T-cell (primary cell): ENCODE data around the gene A2M. TPM values are rescaled to one million over a fixed set of nuclear protein-coding genes. Genes with fewer than 3 reads are reported as not detected.
A peak's percentile ranks its signal among the peaks of the same experiment; 100 is the strongest.

Source experiments
- ATAC-seq, 4 experiments: fragments of 200-7000 bp in 3 of 4; fragments of 150-1000 bp in 1 of 4; cut with Tn5 transposase; replicated peaks in 1 of 4; 1 replicate in 3 of 4; 2 replicates in 1 of 4; pipeline ENCODE4 v1.10.0; 2021; ENCODE audit warnings: moderate library complexity in 3 of 4, mild to moderate bottlenecking in 2 of 4, moderate number of reproducible peaks in 1 of 4
- CTCF ChIA-PET, 2 donors: fragments of 300-600 bp; sonication (Branson Sonifier 250); formaldehyde crosslinking; loops; one replicate each; lab custom pipeline; 2022; ENCODE audit warnings: antibody characterized with exemption in 2 of 2; lab: Charles Lee
- POLR2A ChIA-PET, 2 donors: fragments of 300-600 bp; sonication (Branson Sonifier 250); formaldehyde crosslinking; loops; one replicate each; lab custom pipeline; 2022; ENCODE audit warnings: antibody characterized with exemption in 2 of 2; lab: Charles Lee
- DNase-seq, 35 experiments: peaks; one replicate each; pipeline versions ENCODE4 v3.0.0 to v3.0.0-alpha.2; 2013 to 2023
- H3K27ac ChIP-seq: one replicate; pipeline ENCODE4 v1.5.1; 2013; ENCODE audit warnings: low read length
- H3K27me3 ChIP-seq, 2 experiments: replicated peaks in 1 of 2; 1 replicate in 1 of 2; 2 replicates in 1 of 2; pipeline versions ENCODE4 v1.6.1 to v1.7.0; 2013; ENCODE audit warnings: low read length in 1 of 2, mixed read lengths in 1 of 2; ENCODE audit not compliant: control insufficient read depth in 2 of 2, insufficient read depth in 2 of 2; ENCODE audit errors: extremely low read depth in 1 of 2
- H3K36me3 ChIP-seq, 2 donors: 1 replicate in 1 of 2; 2 replicates in 1 of 2; pipeline versions ENCODE4 v1.6.1 to v1.7.0; 2013; ENCODE audit warnings: low read length in 1 of 2; ENCODE audit not compliant: control insufficient read depth in 2 of 2, insufficient read depth in 1 of 2; ENCODE audit errors: extremely low read depth in 1 of 2
- H3K4me1 ChIP-seq, 2 experiments: 1 replicate in 1 of 2; 2 replicates in 1 of 2; pipeline versions ENCODE4 v1.6.1 to v1.7.0; 2013; ENCODE audit warnings: low read length in 2 of 2, mixed read lengths in 1 of 2; ENCODE audit not compliant: insufficient read depth in 2 of 2, control insufficient read depth in 1 of 2; ENCODE audit errors: extremely low read depth in 1 of 2
- H3K4me3 ChIP-seq, 2 donors: 1 replicate in 1 of 2; 2 replicates in 1 of 2; pipeline versions ENCODE4 v1.5.1 to v1.7.0; 2013; ENCODE audit warnings: mild to moderate bottlenecking in 2 of 2, low read length in 1 of 2, moderate library complexity in 1 of 2; ENCODE audit not compliant: control insufficient read depth in 1 of 2; ENCODE audit errors: extremely low read depth in 1 of 2
- H3K9me3 ChIP-seq: 2 replicates; pipeline ENCODE4 v1.7.0; 2013
- H3K27ac Mint-ChIP-seq, 2 donors: one replicate each; pipeline ENCODE4 v1.8.0; 2020 to 2021; ENCODE audit warnings: mild to moderate bottlenecking in 2 of 2, mixed read lengths in 2 of 2
- H3K27me3 Mint-ChIP-seq, 2 donors: one replicate each; pipeline ENCODE4 v1.8.0; 2021 to 2022; ENCODE audit warnings: mixed read lengths in 2 of 2
- H3K36me3 Mint-ChIP-seq: one replicate; pipeline ENCODE4 v1.8.0; 2021; ENCODE audit warnings: mixed read lengths
- H3K4me1 Mint-ChIP-seq, 3 donors: one replicate each; pipeline ENCODE4 v1.8.0; 2020 to 2022; ENCODE audit warnings: mixed read lengths in 3 of 3, mild to moderate bottlenecking in 1 of 3
- H3K4me3 Mint-ChIP-seq, 3 donors: one replicate each; pipeline ENCODE4 v1.8.0; 2020 to 2022; ENCODE audit warnings: mild to moderate bottlenecking in 3 of 3, mixed read lengths in 3 of 3, moderate library complexity in 3 of 3
- H3K9me3 Mint-ChIP-seq, 3 donors: one replicate each; pipeline ENCODE4 v1.8.0; 2020 to 2022; ENCODE audit warnings: mixed read lengths in 3 of 3
- WGBS: methylation state at CpG from one replicate; pipeline ENCODE4 v1.1.5; 2013; ENCODE audit warnings: missing lambda C conversion rate; ENCODE audit not compliant: insufficient coverage; 5-methylcytosine and 5-hydroxymethylcytosine counted together
- total RNA-seq, 35 experiments: library from RNA in 6 of 35; stranded (reverse) in 6 of 35; fragments of 120-200 nt in 1 of 35; gene quantifications; one replicate each; pipeline versions ENCODE4 v1.2.1 to v1.2.4 and lab custom pipeline; 2013 to 2026

The A2M gene
- total RNA-seq, 5 donors from 2014 or later (not counting 1 experiment from before 2014, with no cell fraction given), result 3.9 to 6.5 (median 4.9) TPM; not detected in 2

DNA sequence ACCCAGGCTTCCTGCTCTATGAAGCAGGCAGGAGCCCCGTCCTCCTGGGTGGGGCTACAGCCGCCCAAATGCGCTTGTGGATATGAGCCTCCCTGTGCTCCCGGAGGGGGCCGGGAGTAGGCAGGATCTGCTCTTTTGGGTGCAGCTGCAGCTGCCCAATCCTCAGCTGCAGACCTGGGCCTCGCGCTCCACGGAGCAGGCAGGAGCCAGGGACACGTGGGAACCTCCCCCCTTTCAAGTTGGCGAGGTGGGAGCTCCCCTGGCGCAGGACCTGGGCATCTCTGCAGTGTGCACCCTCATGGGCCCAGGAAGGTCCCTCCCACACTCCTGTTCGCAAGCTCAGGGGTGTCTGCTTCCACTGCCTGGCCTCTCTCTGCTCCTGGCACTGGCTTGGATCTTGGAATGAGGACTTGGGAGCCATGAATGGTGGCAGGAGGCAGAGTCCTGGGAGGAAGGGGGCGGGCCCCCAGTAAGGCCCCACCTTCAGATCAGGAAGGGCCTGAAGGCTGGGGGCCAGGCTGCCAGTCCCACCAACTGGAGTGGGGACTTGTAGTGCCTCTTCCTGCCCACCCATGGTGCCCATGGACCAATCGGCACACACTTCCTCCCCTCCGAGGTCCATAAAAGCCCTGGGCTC, 65.1 kb downstream of the A2M start:
- ChIA-PET CTCF (interaction anchor here (0.6 to 5.9 kb wide), 34 partner anchors 8 to 507 kb away, joined by 3 to 119 read pairs (median 8); partner anchors contain the start of genes M6PR (in 2 of the 2) and MFAP5 (in 1 of the 2)), POLR2A (interaction anchor here in 1 of 2 donors (1.0 kb wide), 1 partner anchor 100 kb away, joined by 3 read pairs; no protein-coding TSS in a partner anchor)
- no peak for ATAC-seq
- H3K9me3 Mint-ChIP-seq, result peaks cover 2% of the 10 kb centered on the region in 3 donors
- Histone ChIP-seq H3K27ac (no peak overlapping the region), H3K9me3 (no peaks in the 10 kb centered on the region), H3K4me1 (peaks cover 6 to 7% of the 10 kb centered on the region in 2 experiments), H3K4me3 (no peak overlapping the region), H3K36me3 (peaks cover 0 to 9% of the 10 kb centered on the region in 2 donors), H3K27me3 (no peaks in the 10 kb centered on the region)
- H3K4me3 Mint-ChIP-seq, result no peak overlapping the region
- no peak for DNase-seq
- H3K36me3 Mint-ChIP-seq, result peaks cover 15% of the 10 kb centered on the region
- H3K27ac Mint-ChIP-seq, result no peak overlapping the region
- WGBS, result 86% methylated on average over 11 of the region's 15 CpGs
- H3K27me3 Mint-ChIP-seq, result no peaks in the 10 kb centered on the region
- H3K4me1 Mint-ChIP-seq, result peaks cover 16 to 32% (median 25%) of the 10 kb centered on the region in 3 donors

GRCh38 chr12:9049520-9050133, 66.1 kb downstream of the A2M start:
- CTCF ChIA-PET, result interaction anchor here (0.6 to 5.9 kb wide), 53 partner anchors 9 to 506 kb away, joined by 3 to 119 read pairs (median 4); partner anchors contain the start of genes M6PR (in 2 of the 2) and MFAP5 (in 1 of the 2)

DNA sequence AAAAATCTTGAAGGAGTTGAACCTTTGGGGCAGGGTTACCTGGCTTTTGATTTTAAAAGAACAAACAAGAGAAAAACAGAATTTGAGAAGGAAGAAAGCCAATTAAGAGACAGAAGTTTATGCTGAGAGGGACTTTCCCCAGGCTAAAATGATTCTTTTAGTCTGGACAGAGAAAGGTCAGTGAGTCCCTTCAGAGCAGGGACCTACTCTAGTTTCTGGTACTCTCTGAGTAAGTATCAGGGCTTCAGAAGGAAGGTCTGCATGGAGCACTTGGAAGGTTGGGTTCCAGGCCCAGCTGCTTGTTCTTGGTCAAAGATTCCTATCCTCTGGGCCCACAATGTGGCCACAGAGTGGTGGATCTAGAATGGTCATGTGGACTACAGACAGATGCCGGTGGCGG, 66.8 kb downstream of the A2M start:
- Histone ChIP-seq H3K27ac (no peak overlapping the region), H3K9me3 (no peaks in the 10 kb centered on the region), H3K4me1 (peaks cover 6 to 7% of the 10 kb centered on the region in 2 experiments), H3K4me3 (no peak overlapping the region), H3K36me3 (peaks cover 0 to 5% of the 10 kb centered on the region in 2 donors), H3K27me3 (no peaks in the 10 kb centered on the region)
- ChIA-PET CTCF (interaction anchor here (0.9 to 5.9 kb wide), 35 partner anchors 8 to 505 kb away, joined by 3 to 119 read pairs (median 8); partner anchors contain the start of genes M6PR (in 2 of the 2) and MFAP5 (in 1 of the 2)), POLR2A (interaction anchor here in 1 of 2 donors (0.6 to 1.4 kb wide), 2 partner anchors 10 to 136 kb away, joined by 3 to 5 read pairs; no protein-coding TSS in a partner anchor)
- H3K4me1 Mint-ChIP-seq, result peaks cover 16 to 37% (median 26%) of the 10 kb centered on the region in 3 donors
- 94% methylated on average over 2 of the region's 2 CpGs for WGBS
- H3K27ac Mint-ChIP-seq, result peak overlapping the region; percentile 73 to 87
- ATAC-seq (no peak), DNase-seq (no peak)
- no peaks in the 10 kb centered on the region for H3K27me3 Mint-ChIP-seq
- H3K36me3 Mint-ChIP-seq, result peaks cover 17% of the 10 kb centered on the region
- H3K9me3 Mint-ChIP-seq, result peaks cover 2 to 6% (median 6%) of the 10 kb centered on the region in 3 donors
- H3K4me3 Mint-ChIP-seq, result no peak overlapping the region

More at GRCh38 chr12:9049520-9050133, 66.1 kb downstream of the A2M start:
- Mint-ChIP-seq H3K36me3 (peaks cover 16% of the 10 kb centered on the region), H3K4me1 (peaks cover 16 to 35% (median 26%) of the 10 kb centered on the region in 3 donors), H3K27me3 (no peaks in the 10 kb centered on the region), H3K4me3 (no peak overlapping the region), H3K9me3 (peaks cover 2 to 6% (median 6%) of the 10 kb centered on the region in 3 donors), H3K27ac (peak overlapping the region; percentile 73 to 77)
- Histone ChIP-seq H3K27ac (no peak overlapping the region), H3K9me3 (no peaks in the 10 kb centered on the region), H3K4me1 (peaks cover 6 to 7% of the 10 kb centered on the region in 2 experiments), H3K27me3 (no peaks in the 10 kb centered on the region), H3K4me3 (no peak overlapping the region), H3K36me3 (peaks cover 0 to 5% of the 10 kb centered on the region in 2 donors)
- DNase-seq (peak in 11 of 35 experiments; percentile 11 to 78 (median 27)), ATAC-seq (peak in 3 of 4 experiments; percentile 77 to 81 (median 81))
- POLR2A ChIA-PET, result interaction anchor here (0.7 to 1.4 kb wide), 3 partner anchors 9 to 506 kb away, joined by 3 to 5 read pairs (median 3); no protein-coding TSS in a partner anchor
- WGBS, result no CpG with 5 or more reads among the region's 6 CpGs

DNA sequence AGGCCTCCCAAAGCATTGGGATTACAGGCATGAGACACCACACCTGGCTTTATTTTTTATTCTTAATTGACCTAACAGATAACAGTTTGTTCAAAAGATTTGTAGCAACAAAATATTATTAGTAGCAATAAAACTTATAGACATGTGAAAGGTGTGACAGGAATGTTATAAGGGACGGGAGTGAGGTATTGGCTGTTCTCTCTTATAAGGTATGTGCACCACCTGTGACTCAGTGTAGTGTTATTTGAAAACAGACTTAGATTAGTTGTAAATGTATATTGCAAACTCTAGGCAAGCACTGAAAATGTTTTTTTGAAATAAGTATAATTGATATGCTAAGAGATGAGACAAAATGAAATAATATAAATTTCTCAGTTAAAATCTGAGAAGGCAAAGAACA, 68.6 kb downstream of the A2M start:
- DNase-seq (no peak), ATAC-seq (no peak)
- Histone ChIP-seq H3K4me1 (peaks cover 6 to 7% of the 10 kb centered on the region in 2 experiments), H3K4me3 (no peak overlapping the region), H3K27me3 (no peaks in the 10 kb centered on the region), H3K27ac (no peak overlapping the region), H3K36me3 (peaks cover 0 to 9% of the 10 kb centered on the region in 2 donors), H3K9me3 (no peaks in the 10 kb centered on the region)
- ChIA-PET CTCF (interaction anchor here (1.0 to 5.9 kb wide), 3 partner anchors 12 to 102 kb away, joined by 3 to 119 read pairs (median 4); partner anchors contain the start of gene M6PR (in 1 of the 2)), POLR2A (no interaction called here)
- 100% methylated on average over 1 of the region's 1 CpG for WGBS
- no peaks in the 10 kb centered on the region for H3K27me3 Mint-ChIP-seq
- peak overlapping the region in 1 of 2 donors; percentile 44 for H3K27ac Mint-ChIP-seq
- H3K4me1 Mint-ChIP-seq, result peaks cover 16 to 51% (median 38%) of the 10 kb centered on the region in 3 donors
- peaks cover 25% of the 10 kb centered on the region for H3K36me3 Mint-ChIP-seq
- peaks cover 2 to 6% (median 6%) of the 10 kb centered on the region in 3 donors for H3K9me3 Mint-ChIP-seq
- no peak overlapping the region for H3K4me3 Mint-ChIP-seq

DNA sequence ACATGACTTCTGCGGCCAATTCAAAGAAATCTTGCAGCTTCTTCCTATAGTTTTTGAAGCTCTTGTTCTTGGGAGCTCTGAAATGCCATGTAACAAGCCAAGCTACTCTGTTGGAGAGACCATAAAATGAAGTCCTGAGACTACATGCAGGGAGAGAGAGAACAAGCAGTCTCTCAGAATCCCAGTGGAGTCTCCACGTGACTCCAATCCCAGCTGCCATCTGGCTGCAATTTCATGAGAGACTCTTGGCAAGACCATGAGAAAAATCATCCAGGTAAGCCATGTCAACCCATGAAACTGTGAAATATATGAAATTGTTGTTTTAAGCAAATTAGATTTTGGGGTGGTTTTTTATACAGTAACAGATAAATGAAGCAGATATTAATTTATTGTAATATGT, 72.0 kb downstream of the A2M start:
- no peaks in the 10 kb centered on the region for H3K27me3 Mint-ChIP-seq
- no peaks in the 10 kb centered on the region for H3K27me3 ChIP-seq
- H3K4me1 ChIP-seq, result peaks cover 13 to 27% of the 10 kb centered on the region in 2 experiments
- peak overlapping the region; percentile 2 to 31 for H3K27ac Mint-ChIP-seq
- H3K4me1 Mint-ChIP-seq, result peaks cover 21 to 69% (median 58%) of the 10 kb centered on the region in 3 donors
- H3K9me3 ChIP-seq, result no peaks in the 10 kb centered on the region
- ChIA-PET POLR2A (no interaction called here), CTCF (interaction anchor here (0.5 to 1.1 kb wide), 4 partner anchors 92 to 260 kb away, joined by 3 to 5 read pairs (median 4); partner anchors contain the start of gene M6PR (in 1 of the 2))
- H3K27ac ChIP-seq, result no peak overlapping the region
- H3K36me3 Mint-ChIP-seq, result peaks cover 21% of the 10 kb centered on the region
- DNase-seq (no peak), ATAC-seq (no peak)
- H3K9me3 Mint-ChIP-seq, result peaks cover 2 to 6% (median 6%) of the 10 kb centered on the region in 3 donors
- H3K4me3 ChIP-seq, result no peak overlapping the region
- no peak overlapping the region for H3K4me3 Mint-ChIP-seq
- WGBS, result no CpG with 5 or more reads among the region's 2 CpGs
- peaks cover 0 to 3% of the 10 kb centered on the region in 2 donors for H3K36me3 ChIP-seq
